GM10266 (cell line): ENCODE measurements around the gene ELOA.

Experiments used
- DNase-seq: peaks from one replicate; pipeline ENCODE4 v3.0.0; 2012; ENCODE audit errors: extremely low spot score
- TF ChIP-seq, protein P1 (sequence below): IDR thresholded peaks from 2 replicates; pipeline ENCODE4 v1.5.1; 2012; ENCODE audit warnings: mild to moderate bottlenecking, low read depth; ENCODE audit not compliant: control insufficient read depth, insufficient read depth; ENCODE audit errors: missing control alignments

The ELOA gene

DNA sequence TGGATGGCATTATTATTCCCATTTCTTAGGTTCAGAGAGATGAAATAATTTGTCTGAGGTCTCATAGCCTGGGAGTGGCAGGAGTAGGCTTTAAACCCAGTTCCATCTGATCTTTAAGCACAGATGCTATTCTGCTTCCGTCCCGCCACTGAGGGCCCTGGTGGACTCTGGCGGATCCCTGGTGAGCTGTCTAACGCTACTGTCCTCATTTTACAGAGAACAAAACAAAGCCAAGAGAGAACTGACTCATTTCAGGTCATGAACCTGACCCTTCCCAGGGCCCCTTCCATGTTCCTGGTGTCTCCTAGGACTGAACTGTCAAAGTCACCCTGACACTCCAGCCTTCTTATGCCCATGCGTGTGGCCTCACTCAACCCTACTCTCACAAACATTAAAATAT lies 60.4 kb downstream of the ELOA start:
- TF ChIP-seq, protein P1, sequence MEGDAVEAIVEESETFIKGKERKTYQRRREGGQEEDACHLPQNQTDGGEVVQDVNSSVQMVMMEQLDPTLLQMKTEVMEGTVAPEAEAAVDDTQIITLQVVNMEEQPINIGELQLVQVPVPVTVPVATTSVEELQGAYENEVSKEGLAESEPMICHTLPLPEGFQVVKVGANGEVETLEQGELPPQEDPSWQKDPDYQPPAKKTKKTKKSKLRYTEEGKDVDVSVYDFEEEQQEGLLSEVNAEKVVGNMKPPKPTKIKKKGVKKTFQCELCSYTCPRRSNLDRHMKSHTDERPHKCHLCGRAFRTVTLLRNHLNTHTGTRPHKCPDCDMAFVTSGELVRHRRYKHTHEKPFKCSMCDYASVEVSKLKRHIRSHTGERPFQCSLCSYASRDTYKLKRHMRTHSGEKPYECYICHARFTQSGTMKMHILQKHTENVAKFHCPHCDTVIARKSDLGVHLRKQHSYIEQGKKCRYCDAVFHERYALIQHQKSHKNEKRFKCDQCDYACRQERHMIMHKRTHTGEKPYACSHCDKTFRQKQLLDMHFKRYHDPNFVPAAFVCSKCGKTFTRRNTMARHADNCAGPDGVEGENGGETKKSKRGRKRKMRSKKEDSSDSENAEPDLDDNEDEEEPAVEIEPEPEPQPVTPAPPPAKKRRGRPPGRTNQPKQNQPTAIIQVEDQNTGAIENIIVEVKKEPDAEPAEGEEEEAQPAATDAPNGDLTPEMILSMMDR, result no peak
- no peak for DNase-seq

DNA sequence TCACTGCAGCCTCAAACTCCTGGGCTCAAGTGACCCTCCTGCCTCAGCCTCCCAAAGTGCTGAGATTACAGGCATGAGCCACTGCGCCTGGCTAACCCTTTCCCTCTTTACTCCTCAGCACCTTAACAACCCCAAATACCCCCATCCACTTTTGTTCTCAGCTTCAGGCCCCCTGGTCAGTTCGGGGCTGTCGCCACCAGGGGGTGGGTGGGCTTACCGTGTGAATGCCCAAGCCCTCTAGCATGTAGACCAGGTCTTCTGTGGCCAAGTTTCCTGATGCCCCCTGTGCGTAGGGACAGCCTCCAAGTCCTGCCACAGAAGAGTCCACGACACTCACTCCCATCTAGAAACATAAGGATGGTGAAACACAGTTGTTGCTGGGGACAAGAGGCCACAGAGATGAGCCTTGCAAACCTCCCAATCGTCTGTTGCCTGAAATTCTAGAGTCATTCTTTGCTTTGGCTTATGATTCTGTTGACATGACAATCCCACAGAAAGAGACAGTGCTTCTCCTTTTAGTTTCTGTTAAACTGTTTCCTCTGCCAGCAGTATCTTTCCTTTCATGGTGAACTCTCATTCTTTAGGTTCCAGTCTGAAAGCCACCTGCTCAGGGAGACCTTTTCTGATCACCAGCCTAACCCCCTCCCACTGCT lies 61.0 kb downstream of the ELOA start:
- TF ChIP-seq, protein P1, result no peak
- no peak for DNase-seq

DNA sequence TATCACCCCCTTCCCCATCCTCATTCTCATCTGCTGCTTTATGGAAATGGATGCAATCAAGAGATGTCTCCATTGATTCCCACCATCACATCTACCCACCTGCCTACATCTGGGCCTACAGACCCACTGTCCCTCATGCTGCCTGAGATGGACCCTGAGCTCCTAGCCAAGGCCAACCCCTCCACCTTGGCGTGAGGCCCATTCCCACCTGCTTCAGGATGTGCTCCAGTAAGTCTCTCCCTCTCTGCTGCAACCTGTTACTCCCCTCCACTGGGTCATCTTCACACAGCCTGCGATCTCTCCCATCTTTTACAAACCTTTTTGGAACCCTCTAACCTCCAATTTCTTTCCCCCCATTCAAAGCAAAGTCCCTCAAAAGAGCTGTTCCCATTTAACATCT lies 61.8 kb downstream of the ELOA start:
- TF ChIP-seq, protein P1, result no peak
- DNase-seq, result no peak

DNA sequence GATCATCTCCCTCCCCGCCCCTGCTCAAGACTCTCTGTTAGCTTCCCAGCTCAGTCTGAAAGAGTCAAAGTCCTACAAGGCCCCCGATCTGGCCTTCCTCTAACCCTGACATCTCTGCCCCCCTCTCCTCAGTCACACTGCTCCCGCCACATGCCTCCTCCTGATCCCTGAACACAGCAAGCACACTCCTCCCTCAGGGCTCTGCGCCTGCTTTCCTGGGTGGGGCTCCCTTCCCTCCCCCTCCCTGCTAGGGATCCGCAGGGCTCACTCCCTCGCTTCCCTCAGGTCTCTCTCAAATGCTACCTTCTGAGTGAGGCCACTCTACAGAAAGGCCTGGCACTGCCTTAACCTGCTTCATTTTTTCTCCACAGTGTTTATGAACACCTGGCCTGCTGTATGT lies 63.0 kb downstream of the ELOA start:
- TF ChIP-seq, protein P1, result no peak
- no peak for DNase-seq

DNA sequence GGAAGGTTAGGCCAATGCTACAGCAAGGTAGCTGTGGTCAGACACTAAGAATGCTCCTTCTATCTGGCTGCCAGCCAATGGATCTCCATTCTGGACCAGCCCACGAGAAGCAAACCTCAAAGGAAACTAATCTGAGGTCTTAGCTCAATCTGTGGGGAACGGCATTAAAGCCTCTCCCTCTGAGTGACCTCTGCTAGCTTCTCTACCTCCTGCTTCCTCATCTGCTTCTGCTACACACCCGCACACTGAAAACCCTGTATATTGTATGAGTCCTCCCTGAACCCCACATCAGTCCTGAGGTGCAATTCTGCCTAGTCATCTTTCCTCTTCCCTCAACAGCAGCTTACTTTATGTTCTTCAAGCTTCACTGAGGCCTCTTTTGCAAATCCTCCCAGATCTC lies 64.2 kb downstream of the ELOA start:
- DNase-seq, result no peak

DNA sequence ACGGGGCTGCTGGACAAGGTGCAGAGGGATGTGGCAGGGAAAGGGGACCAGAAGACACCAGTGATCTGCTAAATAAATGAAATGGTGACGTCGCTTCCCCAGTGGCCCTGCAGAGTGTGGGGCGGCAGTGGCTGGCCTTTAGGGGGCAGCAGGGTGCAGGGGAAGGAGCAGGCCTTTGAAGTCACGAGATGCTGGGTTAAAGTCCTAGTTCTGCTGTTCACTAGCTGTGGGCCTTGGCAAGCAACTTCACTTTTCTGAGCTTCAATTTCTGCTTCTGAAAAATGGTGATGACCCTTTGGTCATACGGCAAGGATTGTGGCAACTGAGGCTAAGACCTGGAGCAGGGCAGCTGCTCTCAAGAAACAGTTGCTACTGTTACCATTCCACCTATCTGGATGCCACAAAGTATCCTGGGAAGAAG lies 66.5 kb downstream of the ELOA start:
- peak; percentile 82 for DNase-seq
- TF ChIP-seq, protein P1, result peak; percentile 94

More for the DNA sequence above, 64.2 kb downstream of the ELOA start:
- TF ChIP-seq, protein P1, result no peak

DNA sequence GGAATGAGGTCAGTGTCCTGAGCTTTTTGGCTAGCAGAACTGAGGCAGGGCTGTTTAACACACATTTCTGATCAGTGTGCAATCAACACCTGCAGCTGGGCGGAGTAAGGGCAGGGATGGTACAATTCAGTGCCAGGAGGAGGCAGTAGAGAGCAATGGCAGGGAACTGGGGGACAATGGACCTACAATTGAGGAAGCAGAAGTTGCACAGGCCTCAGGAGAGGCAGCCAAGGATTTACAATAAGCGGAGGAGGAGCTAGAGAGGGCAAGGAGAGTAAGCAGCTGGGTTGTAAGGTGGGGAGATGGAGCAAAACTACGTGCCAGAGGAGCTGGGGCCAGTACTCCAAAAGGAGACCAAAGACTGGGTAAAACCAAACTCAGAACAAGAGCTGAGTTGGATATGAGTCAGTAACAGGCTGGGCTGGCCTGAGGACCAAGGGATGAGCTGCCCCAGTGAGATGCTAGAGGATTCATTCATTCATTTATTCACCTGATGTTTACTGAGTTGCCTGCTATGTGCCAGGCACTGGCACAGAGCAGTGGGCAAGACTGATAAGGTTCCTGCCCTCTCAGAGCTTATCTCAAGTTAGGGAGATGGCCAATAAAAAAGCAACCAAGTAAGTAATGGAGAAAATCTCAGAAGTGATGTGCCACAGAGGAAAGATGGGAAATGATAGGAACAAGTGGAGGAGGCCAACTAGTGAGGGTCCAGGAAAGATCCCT lies 67.7 kb downstream of the ELOA start:
- DNase-seq, result peak; percentile 70

More for the DNA sequence above, 67.7 kb downstream of the ELOA start:
- TF ChIP-seq, protein P1, result peak; percentile 81
